ENCODE measurements around the gene PTGDR. TPM values are rescaled to one million over a fixed set of nuclear protein-coding genes. Genes with fewer than 3 reads are reported as not detected.

The PTGDR gene
- total and polyA plus RNA-seq, 10 of the 15 experiments (the other 5 are each of a cell fraction or from before 2014, with no cell fraction given) = not detected

- FAIRE-seq = no peak
- BruUV-seq (replicated peaks) = no TSS peak
- POLR2A ChIA-PET = no interaction called here
- Histone ChIP-seq H2AFZ (ENCODE audit: control insufficient read depth, low read depth, low read length) (no peak overlapping the region), H3K4me3 (no peak overlapping the region), H3K4me1 (ENCODE audit: control insufficient read depth, insufficient read depth, low read length) (no peaks in the 10 kb centered on the region), H3K27ac (ENCODE audit: control insufficient read depth, insufficient read depth) (no peak overlapping the region), H3K9me3 (replicated peaks; ENCODE audit: control insufficient read depth, insufficient read depth, low read length) (no peaks in the 10 kb centered on the region; the same call in 2 of the 3 replicates), H3K79me2 (ENCODE audit: control insufficient read depth, insufficient read depth, low read length) (no peaks in the 10 kb centered on the region), H3K27me3 (replicated peaks in 1 of 2; ENCODE audit: control insufficient read depth in 2 of 2, insufficient read depth in 2 of 2, low read length in 1 of 2) (no peaks in the 10 kb centered on the region; a peak in 1 of 4 replicates), H3K36me3 (ENCODE audit: control insufficient read depth in 2 of 2, insufficient read depth in 2 of 2, low read length in 1 of 2) (no peaks in the 10 kb centered on the region), H4K20me1 (ENCODE audit: control insufficient read depth, insufficient read depth) (no peaks in the 10 kb centered on the region), H3K9ac (ENCODE audit: control insufficient read depth, insufficient read depth, low read length) (no peak overlapping the region), H3K4me2 (ENCODE audit: control insufficient read depth, insufficient read depth) (no peak overlapping the region)
- SMC1A ChIA-PET (ENCODE audit: uncharacterized antibody, unreplicated experiment) = interaction anchor here (1.1 to 1.2 kb wide), 2 partner anchors 59 to 129 kb away, joined by 3 read pairs; no protein-coding TSS in a partner anchor
- in situ Hi-C loops (cut with MboI) = loop anchor here (5.0 kb wide), 1 partner anchor 168 kb away; no protein-coding TSS in a partner anchor
- DNase-seq (ENCODE audit: low read depth, low spot score) = no peak
- CTCF ChIA-PET = interaction anchor here (1.0 kb wide), 1 partner anchor 170 kb away, joined by 3 read pairs; no protein-coding TSS in a partner anchor
- ATAC-seq = no peak
- TF ChIP-seq LARP7 (IDR thresholded peaks at IDR 0.05) = no peak
- TF ChIP-seq POLR2AphosphoS2 (IDR thresholded peaks at IDR 0.05; ENCODE audit: low read depth, low read length) = no peak
- TF ChIP-seq ELK1 (IDR thresholded peaks at IDR 0.05; ENCODE audit: low read depth, low read length) = no peak
- no peak for TF ChIP-seq ESRRA (IDR thresholded peaks at IDR 0.05; ENCODE audit: low read length)
- no peak for TF ChIP-seq CHD2 (IDR thresholded peaks at IDR 0.05; ENCODE audit: borderline replicate concordance, low read depth, low read length)
- 32% methylated on average over 4 of the region's 4 CpGs for WGBS (ENCODE audit: insufficient coverage, insufficient replicate concordance, low lambda C conversion rate, missing lambda C conversion rate)
- RAD21 ChIA-PET (ENCODE audit: unreplicated experiment) = interaction anchor here (1.1 kb wide), 1 partner anchor 12 kb away, joined by 3 read pairs; no protein-coding TSS in a partner anchor
- intact Hi-C loops (cut with micrococcal nuclease; ENCODE audit: unreplicated experiment) = loop anchor here (5.0 kb wide), 1 partner anchor 108 kb away; no protein-coding TSS in a partner anchor
Observed at GRCh38 chr14:52304248-52304904, 36.9 kb downstream of the PTGDR start.
